Stimulated activated CD8-positive, alpha-beta memory T cell treated with anti-CD3 and anti-CD28 coated beads, Interleukin-15, amount 100 ng/mL, for 4 hours (primary cell): Measurements from ENCODE around the gene GANAB.
"Not testable (repeated sequence)": the region's sequence is repeated elsewhere in the genome, so short reads cannot be mapped to it uniquely, and the experiment has no call there.

ENCODE experiments used
- DNase-seq, 2 donors: peaks; one replicate each; pipeline ENCODE4 v3.0.0-alpha.2; 2020; ENCODE audit warnings: low read depth in 2 of 2

GANAB gene

DNA sequence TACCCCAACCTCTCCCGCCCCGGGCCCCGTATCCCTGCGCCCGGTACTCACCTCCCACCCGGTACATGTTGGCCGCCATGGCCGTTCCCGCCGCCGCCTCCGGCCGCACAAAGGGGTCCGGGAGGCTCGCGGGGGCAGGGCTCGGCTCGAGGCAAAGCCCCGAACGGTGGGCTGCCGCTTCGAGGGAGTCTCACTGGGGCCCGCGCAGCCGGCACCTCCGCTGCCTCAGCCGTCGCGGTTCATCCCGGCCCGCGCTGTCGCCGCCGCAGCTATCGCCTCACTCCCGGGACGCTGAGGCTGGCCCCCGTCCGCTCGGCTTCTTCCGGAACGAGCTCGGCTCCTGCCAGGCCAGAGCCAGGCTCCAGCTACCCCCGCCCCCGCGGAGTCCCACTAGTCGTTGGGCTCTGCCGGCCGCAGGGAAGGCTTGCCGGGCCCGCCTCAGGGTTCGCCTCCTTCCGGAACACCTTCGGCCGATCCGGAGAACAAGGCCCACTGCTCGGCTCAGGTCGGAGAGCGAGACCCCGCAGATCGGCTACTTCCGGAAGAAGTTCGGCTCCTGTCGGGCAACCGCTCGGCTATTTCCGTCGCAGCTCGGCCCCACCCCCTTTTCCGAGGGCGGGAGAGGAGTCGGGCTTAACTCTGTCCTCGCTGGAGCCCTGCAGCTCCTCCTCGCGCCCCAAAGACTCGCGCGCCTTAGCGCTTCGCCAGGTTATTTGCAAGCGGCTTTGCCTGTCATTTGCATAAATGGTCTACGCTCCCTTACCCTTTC, 44.9 kb downstream of the GANAB start, which contains the start of gene MTA2:
TSS of gene MTA2 (minus strand) at position 494 of the 769 bp plus-strand sequence. CDS start at position 79, 415 bp downstream.
- peak; percentile 98 to 99 for DNase-seq

DNA sequence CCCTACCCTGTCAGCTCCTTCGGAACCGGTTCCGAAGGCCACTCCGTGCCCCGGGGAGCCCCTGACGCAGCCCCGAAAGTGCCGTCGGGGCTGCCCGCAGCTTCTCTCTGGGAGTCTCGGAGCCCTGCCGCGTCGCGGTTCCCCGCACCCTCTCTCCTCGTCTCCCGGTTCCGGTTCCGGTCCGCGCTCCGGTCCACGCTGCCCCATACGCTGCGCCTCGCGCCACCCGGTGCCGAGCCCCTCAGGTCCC, 45.4 kb downstream of the GANAB start:
- DNase-seq = no peak

DNA sequence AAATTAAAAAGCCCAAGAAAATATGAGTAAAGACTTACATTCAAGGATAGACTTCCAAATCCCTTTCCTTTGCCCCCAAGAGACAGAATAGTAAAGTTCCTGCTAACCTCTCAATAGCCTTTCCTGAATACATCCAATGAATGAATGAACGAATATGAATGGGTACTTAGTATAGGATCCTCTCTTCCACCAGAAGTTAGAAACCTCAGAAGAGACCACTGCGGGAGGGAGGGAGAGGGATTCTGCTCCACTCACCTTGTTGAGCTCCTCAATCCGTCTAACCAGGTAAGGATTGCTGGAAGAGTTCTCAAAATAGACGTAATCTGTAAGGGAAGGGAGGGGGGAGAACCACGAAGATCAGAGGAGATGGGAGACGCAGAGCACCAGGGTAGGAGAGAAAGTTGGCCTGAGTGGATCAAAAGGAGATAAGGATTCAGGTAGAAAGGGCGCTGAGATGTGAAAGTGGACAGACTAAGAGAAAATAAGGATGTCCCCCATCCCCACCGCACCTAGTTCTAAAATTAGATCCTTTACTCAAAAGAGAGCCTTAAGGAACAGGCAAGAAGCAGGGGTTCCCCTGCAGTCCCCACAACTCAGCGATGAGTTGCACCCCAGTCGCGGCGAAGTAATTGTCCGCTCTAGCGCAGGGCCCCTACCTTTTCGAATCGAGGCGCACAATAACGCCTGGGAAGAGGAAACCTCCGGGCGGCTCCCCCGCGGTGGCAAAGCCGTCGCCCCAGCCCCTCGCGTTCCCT, 45.9 kb downstream of the GANAB start:
- DNase-seq = no peak

DNA sequence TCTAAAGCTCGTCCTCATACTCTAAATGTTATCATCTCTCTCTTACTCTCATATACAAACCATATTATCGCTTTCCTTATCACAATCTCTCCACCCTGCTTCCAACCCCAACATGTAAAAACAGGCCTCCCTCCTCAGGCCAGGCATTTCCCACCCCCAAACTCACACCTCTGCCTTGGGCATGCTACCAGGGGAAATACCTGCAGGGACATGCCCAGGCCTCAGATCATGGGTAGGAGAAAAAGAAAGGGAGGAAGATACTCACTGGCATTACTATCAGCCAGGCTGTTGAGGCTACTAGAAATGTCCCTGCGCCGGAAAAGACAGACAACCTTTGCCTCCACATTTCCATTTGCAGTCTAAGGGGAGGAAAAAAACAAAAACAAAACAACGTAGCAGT, 46.5 kb downstream of the GANAB start:
- no peak for DNase-seq

DNA sequence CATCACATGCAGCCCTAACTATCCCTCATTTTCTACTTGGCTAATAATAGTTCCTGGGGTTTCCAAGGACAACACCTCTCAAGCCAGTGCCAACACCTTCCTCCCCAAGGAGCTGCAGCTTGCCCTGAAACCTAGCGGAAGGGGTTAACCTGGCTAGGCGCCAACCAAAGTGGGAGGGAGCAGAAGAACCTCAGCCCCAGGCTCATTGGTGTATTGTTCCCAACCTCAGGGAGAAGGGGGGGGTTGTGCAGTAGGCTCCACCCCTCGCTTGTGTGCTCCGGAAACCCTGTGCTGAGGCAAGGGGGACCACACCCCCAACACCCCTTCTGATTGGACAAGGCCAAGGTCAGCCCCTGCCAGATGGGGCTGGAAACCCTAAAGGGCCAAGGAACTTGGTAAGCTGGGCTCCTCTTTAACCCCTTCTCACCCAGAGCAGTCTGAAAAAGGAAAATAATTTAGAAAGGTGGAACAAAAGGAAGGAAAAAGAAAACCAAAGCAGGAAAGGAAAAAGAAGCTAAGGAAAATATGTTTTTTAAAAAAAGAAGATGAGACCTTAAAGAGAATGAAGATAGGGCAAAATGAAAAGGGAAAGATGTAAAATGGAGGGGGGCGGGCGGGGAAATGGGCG, 47.2 kb downstream of the GANAB start:
- peak; percentile 81 to 91 for DNase-seq

DNA sequence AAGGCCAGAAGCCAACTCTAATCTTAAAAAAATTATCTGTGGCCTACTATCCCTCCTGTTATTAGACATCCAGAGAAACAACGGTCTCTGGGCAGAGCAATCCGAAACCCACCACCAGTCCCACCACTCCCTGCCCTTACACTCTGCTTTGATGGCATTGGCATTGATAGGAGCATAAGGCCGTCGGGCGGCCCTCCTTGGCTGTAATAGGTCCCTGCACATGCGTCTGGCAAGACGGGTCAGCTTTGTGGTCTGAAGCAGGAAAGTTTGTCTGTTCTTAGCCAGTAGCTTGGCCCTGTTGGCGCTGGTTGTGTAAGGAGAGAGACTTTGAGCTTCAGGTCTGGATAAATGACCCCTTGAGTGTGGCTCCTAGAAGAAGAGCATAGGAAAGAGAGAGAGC, 51.3 kb downstream of the GANAB start:
- no peak for DNase-seq

DNA sequence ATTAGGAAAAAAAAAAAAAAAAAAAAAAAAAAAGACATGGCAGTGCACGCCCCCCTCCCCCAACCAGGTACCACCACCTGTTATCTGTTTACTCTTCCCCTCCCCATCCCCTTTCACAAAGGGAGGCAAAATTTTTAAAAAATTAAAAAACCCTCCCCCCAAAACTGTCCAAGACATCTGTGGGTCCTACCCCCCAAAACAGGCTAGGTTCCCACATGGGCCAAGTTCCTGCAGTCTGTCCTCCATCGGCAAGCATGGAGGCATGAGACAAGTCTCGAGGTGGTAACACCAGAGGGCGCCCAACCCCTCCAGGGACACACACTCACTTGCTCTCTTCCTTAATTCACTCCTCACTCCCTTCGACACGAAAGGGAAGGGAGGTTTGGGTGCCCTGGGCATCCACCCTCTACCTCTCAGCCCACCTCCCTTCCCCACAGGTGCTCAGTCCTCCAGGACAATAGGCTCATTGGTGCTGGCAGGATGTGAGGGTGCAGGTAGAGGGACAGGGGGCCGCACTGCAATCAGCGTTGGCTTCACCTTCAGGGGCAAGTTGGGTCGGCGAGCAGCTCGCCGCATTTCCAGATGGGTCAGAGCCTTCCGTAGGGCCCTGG, 52.9 kb downstream of the GANAB start:
- DNase-seq = peak; percentile 44 to 66

DNA sequence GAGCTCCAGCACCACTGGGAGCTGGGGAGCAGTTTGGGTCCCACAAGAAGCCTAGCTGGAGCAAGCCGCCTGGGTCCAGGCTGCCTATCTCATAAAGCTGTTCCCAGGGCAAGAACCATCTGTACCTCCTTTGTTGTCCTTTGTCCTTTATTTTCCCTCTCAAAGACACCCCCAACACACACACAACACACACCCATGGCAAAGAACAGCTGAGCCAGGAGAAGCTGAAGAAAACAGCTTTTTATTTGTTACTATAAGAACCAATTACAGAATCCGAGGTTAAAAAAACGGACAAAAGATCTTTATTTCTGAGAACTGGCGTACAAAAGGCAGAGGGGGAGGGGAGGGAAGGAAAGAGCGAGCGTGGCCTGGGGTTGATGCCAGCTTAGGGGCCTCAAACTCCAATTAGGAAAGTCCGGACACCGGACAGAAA, 53.4 kb downstream of the GANAB start:
- DNase-seq = no peak

DNA sequence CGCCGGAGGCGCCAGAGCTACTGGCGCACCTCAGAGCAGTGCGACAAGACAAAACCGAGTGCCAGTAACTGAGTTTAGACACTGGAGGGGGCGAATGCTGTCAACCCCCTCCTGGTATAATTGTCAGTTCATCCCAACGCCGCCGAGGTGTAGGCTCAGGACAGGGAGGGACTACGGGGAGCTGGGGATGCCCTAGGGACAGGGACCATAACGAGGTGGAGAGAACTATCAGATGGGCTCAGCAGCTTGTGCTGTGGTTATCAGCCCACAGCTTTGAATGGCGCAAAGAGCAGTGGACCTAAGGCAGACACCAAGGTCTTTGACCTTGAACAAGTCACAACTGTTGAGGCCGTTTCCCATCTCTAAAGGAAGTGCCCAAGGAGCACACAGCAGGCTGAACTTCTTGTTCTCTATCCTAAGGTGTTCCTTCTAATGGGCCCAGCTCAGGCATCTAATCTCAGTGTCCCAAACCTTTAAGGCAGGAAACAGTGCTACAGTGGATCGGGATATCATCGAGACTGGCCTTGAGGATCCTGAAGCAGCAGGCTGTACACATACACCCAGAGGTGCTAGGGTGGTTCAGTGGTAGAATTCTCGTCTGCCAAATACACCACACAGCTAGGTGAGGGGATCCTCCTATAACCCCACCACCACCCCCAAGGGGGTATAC, 54.1 kb downstream of the GANAB start:
- no peak for DNase-seq

DNA sequence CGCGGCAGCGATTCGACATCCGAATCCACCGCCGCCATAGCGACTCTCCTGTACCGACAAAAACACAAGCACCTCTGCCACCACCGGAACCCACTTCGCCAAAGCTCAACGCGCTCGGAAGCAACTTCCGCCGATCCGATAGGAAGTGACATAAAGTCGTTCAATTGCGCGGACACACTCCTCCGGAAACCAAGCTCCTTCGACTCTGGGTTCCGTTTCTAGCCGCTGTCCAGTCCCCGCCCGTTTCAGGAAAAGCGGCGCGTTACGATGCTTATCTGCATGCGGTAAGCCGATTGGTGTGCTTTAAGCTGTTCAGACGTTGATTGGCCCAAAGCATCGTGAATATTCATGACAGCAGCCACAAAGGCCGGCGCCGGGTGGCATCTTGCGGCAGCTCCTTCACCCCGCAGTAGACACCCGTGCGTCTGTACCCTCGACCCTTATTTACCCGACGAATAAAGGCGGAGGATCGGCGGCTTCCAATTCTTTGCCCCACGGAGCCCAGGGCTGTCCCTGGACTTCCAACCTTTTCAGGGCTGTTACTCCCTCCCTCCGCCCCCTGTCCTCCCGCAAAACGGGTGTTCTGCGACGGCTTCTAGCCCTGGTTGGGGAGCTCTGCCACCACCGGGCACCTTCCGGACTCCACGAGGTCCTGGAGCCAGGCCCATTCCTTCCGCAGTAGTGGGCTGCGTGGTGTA, 54.8 kb downstream of the GANAB start, which contains the start of gene TUT1:
TSS of gene TUT1 (minus strand) at position 76 of the 698 bp plus-strand sequence. CDS start at position 38, 38 bp downstream.
- peak; percentile 91 to 95 for DNase-seq

DNA sequence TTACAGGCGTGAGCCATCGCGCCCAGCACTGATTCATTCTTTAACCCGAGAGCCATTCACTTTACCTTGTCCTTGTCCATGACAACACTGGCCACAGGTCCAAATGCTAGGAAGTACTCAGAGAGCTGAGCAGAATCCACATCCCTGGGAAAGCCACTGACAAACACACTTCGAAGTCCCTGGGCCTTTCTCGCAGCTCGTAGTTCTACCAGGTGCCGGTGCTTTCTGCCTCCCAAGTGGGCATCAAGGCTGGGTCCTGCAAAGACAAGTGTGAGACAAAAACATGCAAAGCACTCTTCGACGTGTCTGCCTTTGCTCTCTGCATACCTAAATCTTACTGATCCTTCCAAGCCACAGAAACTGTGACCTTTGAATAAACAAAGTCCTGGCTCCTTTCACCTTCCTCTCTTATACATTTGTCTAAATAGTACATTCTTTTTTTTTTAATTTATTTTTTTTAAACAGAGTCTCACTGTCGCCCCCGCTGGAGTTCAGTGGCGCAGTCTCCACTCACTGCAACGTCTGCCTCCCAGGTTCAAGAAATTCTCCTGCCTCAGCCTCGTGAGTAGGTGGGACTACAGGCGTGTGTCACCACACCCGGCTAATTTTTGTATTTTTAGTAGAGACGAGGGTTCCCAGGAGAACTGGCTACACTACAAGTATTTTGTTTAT, 57.3 kb downstream of the GANAB start:
- no peak for DNase-seq

DNA sequence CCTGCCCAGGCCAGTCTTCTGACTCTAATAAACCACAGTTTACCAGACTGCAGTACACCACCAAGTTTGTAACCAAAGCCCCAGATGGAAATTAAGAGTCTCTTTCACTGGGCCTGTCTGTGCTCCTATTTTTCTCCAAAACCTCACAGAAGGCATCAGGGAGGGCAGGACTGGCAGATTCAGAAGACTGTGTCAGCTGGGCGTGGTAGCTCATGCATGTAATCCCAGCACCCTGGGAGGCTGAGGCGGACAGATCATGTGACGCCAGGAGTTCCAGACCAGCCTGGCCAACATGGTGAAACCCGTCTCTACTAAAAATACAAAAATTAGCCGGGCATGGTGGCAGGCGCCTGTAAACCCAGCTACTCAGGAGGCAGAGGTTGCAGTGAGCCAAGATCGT, 61.1 kb downstream of the GANAB start:
- not testable (repeated sequence) for DNase-seq

DNA sequence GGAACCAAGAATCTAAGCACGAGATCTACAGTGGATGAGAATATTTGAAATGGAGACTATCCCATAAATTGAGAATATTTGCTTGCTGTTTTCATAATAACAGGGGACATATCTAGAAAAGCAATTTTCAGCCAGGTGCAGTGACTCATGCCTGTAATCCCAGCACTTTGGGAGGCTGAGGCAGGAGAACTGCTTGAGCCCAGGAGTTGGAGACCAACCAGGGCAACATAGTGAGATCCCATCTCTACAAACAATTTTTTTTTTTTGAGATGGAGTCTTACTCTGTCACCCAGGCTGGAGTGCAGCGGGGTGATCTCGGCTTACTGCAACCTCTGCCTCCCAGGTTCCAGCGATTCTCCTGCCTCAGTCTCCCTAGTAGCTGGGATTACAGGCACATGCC, 64.7 kb downstream of the GANAB start:
- DNase-seq = not testable (repeated sequence)

DNA sequence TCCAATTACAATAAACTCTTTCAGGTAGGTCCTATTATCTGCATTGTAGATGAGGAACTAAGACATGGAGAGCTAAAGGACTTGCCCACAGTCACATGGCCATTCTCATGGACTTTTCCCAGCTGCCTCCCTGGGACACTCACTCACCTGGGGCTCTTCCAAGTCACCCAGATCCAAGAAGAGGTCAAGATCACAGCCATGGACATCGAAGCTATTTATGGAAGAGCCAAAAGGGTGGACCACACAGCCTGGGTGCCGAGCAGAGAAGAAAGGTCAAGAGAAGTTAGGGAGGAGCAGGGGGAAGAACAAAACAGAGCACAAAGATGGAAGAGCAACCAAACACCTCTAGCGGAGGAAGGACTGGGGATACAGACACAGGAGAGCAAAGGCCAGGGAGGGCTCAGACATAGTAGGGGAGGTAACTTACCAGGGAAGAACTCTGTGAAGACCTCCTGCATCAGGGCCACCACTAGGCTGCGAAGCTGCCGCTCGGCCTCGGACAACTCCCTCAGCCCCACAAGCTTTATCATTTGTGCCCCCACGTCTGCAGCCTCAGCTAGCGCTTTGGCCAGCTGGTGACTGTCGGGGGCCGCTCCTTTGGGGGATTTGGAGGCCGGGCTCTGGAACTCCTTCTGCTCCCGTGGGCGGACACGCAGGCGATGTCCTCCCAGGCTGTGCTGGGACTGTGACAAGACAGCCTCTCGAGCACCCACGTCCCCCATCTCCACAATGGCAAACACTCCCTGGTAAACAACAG, 65.3 kb downstream of the GANAB start:
- DNase-seq = no peak

DNA sequence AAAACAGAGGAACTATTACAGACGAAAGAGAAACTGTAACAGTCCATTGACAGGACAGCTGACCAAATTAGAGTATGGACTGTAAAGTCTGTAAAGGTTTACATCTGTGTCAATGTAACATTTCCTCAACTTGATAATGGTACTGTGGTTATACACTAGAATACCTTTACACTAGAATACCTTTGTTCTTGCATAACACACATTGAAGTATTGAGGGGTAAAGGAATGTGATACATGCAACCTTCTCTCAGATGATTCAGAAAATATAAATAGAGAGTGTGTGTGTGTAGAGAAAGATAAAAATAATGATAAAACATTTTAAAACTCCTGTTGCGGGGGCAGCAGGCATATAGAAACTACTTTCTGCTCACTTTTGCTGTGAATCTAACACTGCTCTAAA, 67.2 kb downstream of the GANAB start:
- DNase-seq = no peak

DNA sequence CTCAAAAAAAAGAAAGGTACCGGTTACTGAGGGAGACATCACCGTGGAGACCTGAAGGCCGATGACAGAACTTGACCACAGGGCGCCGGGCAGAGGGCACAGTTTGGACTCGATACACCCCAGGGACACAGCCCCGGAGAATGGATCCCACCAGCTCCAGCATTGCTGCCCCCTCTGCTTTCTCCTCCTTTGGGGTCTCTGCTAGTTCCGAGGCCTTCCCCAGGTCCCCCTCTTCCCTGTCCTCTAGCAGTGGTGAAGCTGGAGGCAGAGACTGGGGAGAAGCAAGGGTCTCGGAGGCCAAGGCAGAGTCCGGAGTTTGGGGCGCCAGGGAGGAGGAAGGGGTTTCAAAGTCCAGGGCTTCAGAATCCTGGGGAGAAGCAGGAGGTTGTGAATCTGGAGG, 67.9 kb downstream of the GANAB start:
- DNase-seq = no peak

DNA sequence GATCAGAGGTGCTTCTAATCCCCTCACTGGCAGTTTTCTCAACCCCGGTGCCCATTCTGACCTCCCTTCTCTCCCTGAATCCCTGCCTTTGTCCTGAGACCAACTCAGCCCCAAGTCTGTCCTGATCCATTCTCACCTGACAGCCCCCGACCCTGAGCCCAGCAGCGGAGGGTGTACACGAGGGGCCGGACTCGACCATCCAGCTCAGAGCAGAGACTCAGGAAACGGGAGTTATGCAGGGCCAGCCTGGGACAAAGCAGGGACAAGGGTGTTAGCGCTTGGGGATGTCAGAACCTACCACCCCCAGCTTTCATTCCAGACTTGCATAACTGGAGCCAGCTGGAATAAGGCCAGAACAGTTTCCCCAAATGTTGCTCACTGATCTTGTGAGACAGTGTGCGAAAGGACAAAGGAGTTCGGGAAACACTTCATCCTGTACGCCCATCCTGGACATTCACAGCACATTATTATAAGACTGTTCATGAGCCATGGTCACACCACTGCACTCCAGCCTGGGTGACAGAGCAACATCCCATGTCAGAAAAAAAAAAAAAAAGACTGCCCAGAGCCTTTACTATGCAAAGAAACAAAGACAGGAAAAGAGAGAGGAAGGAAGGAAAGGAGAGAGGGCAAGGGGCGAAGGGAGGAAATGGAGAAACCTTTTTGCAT, 69.2 kb downstream of the GANAB start:
- no peak for DNase-seq

DNA sequence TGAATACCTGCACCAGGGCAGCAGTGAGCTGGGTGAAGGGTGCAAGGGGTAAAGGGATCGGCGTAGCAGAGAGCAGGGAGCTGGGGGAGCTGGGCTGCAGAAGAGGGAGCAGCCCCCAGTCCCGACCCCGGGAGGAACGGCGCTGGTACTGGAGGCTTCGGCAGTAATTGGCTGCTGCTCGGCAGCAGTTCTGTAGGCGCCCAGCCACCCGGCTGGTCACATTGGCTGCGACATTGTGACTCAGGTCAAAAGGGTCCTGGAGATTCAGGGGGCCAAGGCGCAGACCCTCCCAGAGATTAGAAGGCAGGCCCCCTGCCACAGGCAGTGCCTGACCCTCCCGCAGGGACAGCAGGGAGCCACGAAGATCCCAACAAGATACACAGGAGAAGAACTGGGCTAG, 70.6 kb downstream of the GANAB start:
- no peak for DNase-seq

DNA sequence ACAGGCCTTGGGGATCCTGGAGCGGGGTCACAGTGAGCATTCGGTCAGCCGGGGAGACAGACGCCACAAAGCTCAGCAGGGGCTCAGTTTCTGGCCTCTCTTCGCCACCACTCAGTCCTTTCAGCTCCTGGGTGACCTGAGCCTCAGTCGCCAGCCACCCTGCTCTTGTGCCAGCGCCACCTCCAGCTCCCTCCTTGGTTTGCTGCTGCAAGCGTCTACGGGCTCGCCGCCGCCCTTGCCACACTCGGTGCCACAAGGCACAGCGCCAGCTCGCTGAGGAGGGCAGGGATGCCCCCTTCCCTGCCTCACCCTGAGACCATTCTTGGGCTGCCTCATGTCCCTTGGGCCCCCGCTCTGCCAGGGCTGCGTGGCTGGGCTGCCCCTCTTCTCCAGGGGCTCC, 71.3 kb downstream of the GANAB start:
- DNase-seq = no peak
